Stimulated activated naive CD8-positive, alpha-beta T cell treated with anti-CD3 and anti-CD28 coated beads, Interleukin-15, amount 100 ng/mL, for 72 hours (primary cell): Measurements from ENCODE around the gene MIDN.

Source experiments
- ATAC-seq: fragments of 150-1000 bp; cut with Tn5 transposase; 2 replicates; pipeline ENCODE4 v1.10.0; 2021; ENCODE audit warnings: mild to moderate bottlenecking, moderate library complexity
- DNase-seq, 2 donors: peaks; one replicate each; pipeline ENCODE4 v3.0.0; 2021 to 2022
- H3K27ac Mint-ChIP-seq, 2 donors: one replicate each; pipeline ENCODE4 v1.8.0; 2022; ENCODE audit warnings: mild to moderate bottlenecking in 2 of 2, mixed read lengths in 2 of 2, moderate library complexity in 2 of 2
- H3K27me3 Mint-ChIP-seq: one replicate; pipeline ENCODE4 v1.8.0; 2022; ENCODE audit warnings: mixed read lengths
- H3K4me1 Mint-ChIP-seq: one replicate; pipeline ENCODE4 v1.8.0; 2022; ENCODE audit warnings: mild to moderate bottlenecking, mixed read lengths
- H3K4me3 Mint-ChIP-seq, 2 donors: one replicate each; pipeline ENCODE4 v1.8.0; 2022; ENCODE audit warnings: mild to moderate bottlenecking in 2 of 2, mixed read lengths in 2 of 2, moderate library complexity in 1 of 2
- H3K9me3 Mint-ChIP-seq, 2 donors: one replicate each; pipeline ENCODE4 v1.8.0; 2022; ENCODE audit warnings: mixed read lengths in 2 of 2

MIDN gene

DNA sequence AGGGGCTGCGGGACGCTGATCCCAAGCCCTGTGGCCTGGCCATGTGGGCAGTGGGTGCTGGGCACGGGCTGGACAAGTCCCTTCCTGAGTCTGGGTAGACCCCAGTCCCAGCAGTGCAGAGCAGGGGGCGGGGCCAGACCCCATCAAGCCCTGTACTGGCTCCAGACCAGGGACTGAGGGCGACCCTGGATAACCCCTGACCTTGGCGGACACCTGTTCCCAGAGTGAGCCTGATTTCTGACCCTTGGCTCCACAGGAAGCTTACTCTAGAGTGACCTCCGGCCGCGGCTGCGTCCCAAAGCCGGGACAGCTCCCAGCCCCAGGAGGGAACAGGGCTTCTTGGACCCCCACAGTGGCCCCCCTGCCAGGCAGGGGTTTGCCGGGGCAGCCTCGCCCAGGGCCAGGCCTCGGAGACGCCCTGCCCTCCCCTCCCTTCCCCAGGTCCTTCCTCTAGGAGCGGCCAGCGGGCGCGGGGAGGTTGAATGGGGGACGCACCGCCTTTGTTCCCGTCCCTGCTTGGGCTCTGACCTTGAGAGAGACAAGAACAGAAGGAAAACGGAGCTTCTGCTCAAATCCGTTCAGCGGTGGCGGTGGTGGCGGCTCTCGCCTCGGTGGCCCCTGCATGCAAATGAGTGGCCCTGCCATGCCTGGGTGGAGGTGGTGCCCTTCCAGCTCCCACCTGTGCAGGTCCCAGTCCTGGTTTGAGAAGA is 35.0 kb downstream of the MIDN start:
- Mint-ChIP-seq H3K9me3 (no peaks in the 10 kb centered on the region), H3K27me3 (peaks cover 50% of the 10 kb centered on the region), H3K4me3 (no peak overlapping the region), H3K4me1 (peaks cover 33% of the 10 kb centered on the region), H3K27ac (no peak overlapping the region)
- no peak for ATAC-seq
- no peak for DNase-seq

DNA sequence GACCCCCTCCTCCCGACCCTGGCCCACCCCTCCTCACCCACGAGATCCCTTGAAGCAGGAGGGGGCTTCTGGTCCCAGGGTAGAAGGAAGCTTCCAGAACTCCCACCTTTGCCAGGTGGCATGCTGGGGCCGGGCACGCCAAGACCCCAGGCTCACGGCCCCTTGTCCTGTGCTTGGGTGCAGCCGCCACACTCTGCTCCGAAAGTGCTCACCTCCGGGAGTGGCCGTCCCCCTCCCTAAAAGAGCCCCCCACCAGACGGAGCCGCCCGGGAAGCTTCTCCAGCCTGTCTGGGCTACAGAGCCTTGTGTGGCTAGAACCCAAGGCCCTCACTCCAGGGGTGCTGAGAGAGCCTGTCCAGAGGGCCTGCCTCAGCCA is 35.5 kb downstream of the MIDN start:
- H3K4me1 Mint-ChIP-seq = peaks cover 28% of the 10 kb centered on the region
- no peaks in the 10 kb centered on the region for H3K9me3 Mint-ChIP-seq
- no peak overlapping the region for H3K4me3 Mint-ChIP-seq
- no peak overlapping the region for H3K27ac Mint-ChIP-seq
- H3K27me3 Mint-ChIP-seq = peaks cover 55% of the 10 kb centered on the region
- DNase-seq (peak in 1 of 2 donors; percentile 12), ATAC-seq (no peak)

GRCh38 chr19:1284293-1284978 is 36.1 kb downstream of the MIDN start:
- H3K27ac Mint-ChIP-seq = no peak overlapping the region
- H3K9me3 Mint-ChIP-seq = no peaks in the 10 kb centered on the region

DNA sequence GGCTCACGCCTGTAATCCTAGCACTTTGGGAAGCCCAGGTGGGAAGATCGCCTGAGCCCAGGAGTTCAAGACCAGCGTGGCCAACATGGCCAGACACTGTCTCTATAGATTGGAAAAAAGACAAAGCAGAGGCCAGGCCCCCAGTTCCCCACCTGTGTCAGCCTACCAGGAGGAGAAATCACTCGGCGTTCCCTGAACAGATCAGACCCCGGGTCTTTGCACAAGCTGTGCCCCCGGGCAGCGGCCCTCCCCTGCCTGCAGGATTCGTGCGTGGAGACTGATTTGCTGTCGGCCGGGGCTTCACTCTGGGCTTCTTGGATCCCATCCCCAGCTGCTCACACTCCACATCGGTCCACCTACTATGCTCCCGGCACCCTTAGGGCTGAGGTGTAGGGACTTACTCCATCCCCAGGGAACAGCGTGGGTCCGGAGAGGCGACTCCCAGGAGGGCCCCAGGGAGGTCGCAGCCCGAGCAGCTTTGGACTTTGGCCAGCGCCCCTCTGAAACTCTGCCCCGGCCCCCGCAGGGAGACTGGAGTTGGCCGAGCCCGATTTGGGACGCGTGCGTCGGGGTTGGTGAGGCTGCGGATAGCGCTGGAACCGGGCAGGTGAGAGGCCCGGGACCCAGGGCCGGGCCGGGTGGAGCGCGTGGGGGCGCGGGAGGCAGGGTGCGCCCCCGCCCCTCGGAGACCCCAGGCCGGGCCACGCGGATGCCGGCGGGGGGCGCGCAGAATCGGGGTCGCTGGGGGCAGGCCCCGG is 36.8 kb downstream of the MIDN start:
- DNase-seq (no peak), ATAC-seq (no peak)
- H3K9me3 Mint-ChIP-seq = no peaks in the 10 kb centered on the region
- H3K27me3 Mint-ChIP-seq = peaks cover 68% of the 10 kb centered on the region
- H3K27ac Mint-ChIP-seq = no peak overlapping the region
- peaks cover 18% of the 10 kb centered on the region for H3K4me1 Mint-ChIP-seq
- H3K4me3 Mint-ChIP-seq = peak overlapping the region; percentile 32 to 61

More at GRCh38 chr19:1284293-1284978, 36.1 kb downstream of the MIDN start:
- Mint-ChIP-seq H3K4me3 (peak overlapping the region; percentile 32 to 61), H3K27me3 (peaks cover 60% of the 10 kb centered on the region), H3K4me1 (peaks cover 26% of the 10 kb centered on the region)
- DNase-seq (no peak), ATAC-seq (no peak)

DNA sequence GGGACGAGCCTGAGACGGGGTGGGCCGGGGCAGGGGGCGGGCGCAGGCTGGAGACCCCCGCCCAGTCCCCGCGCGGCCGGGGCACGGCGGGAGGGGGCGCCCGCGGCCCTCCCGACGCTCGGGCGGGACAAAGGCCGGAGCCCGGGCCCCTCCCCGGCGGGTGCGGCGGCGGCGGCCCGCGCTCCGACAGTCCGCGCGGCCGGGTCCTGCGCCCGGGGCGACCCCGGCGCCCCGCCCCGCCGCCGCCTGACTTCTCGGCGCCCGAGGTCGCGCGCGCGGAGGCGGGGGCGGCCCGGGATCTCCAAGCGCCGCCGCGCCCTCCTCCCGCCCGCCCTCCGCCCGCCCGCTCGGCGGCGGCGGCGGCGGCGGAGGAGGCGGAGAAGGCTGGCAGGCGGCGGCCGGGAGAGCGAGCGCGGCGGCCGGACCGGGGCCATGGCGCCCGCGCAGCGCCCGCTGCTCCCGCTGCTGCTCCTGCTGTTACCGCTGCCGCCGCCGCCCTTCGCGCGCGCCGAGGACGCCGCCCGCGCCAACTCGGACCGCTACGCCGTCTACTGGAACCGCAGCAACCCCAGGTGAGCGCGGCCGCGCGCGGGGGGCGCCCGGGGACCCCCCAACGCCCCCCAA is 37.5 kb downstream of the MIDN start, which contains the start of gene EFNA2:
Gene EFNA2, plus strand, starts transcription at position 137 of the 624 bp plus-strand sequence. Its CDS starts 296 bp downstream, at position 433.
- H3K27ac Mint-ChIP-seq = no peak within 1 kb of the TSS

GRCh38 chr19:1286487-1287353 is 38.3 kb downstream of the MIDN start:
- peaks cover 14% of the 10 kb centered on the region for H3K4me1 Mint-ChIP-seq
- ATAC-seq = no peak
- H3K27me3 Mint-ChIP-seq = peaks cover 67% of the 10 kb centered on the region
- H3K27ac Mint-ChIP-seq = no peak overlapping the region
- no peaks in the 10 kb centered on the region for H3K9me3 Mint-ChIP-seq
- DNase-seq = no peak
- H3K4me3 Mint-ChIP-seq = peak overlapping the region; percentile 63 to 77

More for the DNA sequence above, 37.5 kb downstream of the MIDN start, which contains the start of gene EFNA2:
- Mint-ChIP-seq H3K4me1 (peaks cover 14% of the 10 kb centered on the region), H3K27me3 (peaks cover 71% of the 10 kb centered on the region), H3K9me3 (no peaks in the 10 kb centered on the region), H3K4me3 (peak within 1 kb of the TSS; percentile 63 to 77)
- DNase-seq (no peak), ATAC-seq (no peak)

DNA sequence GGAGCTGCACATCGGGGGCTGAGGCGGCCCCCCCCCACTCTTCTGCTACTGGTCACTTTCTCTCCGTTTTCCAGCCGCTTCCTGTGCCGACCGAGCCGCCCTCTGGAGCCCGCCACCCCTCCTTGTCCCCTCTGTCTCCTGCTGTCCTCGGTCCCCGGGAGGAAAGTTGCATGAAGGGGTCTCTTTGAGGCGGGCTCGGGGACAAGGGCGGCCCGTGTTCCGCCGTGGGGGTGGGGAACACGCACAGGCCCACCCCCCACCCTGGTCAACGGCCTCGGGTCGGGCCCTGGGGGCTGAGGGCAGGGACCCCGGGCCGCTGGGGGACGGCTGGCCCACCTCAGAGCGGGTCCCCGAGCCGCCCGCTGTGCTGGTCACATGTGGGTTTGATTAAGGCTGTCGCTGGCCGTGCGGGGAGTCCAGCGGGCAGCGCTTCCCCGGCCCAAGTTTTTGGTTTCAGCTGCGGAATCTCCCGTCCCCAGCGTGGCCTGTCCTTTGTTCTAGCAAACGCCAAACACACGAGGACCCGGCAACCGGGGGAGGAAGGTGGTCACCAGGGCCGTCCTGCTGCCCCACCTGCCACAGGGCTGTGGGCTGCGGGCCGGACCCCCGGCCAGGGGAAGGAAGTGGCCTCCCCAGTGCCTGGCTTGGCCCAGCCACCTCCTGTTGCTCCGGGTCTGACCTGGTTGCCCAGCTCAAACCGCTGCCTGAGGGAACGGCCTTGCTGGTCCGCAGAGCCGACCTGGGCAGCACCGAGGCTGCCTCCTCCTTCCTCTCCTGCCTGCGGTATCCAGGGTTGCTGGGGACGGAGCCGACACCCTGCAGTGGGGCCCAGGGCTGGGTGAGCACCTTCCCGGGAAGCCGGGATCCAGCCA is 39.2 kb downstream of the MIDN start:
- Mint-ChIP-seq H3K4me3 (no peak overlapping the region), H3K27me3 (peaks cover 72% of the 10 kb centered on the region), H3K9me3 (no peaks in the 10 kb centered on the region), H3K27ac (no peak overlapping the region), H3K4me1 (peaks cover 14% of the 10 kb centered on the region)
- no peak for ATAC-seq
- no peak for DNase-seq

GRCh38 chr19:1288226-1288612 is 39.8 kb downstream of the MIDN start:
- no peak overlapping the region for H3K27ac Mint-ChIP-seq
- DNase-seq (no peak), ATAC-seq (peak; percentile 3)
- no peak overlapping the region for H3K4me3 Mint-ChIP-seq
- H3K27me3 Mint-ChIP-seq = peaks cover 78% of the 10 kb centered on the region
- H3K4me1 Mint-ChIP-seq = peaks cover 14% of the 10 kb centered on the region
- H3K9me3 Mint-ChIP-seq = no peaks in the 10 kb centered on the region

- no peak overlapping the region for H3K4me3 Mint-ChIP-seq
- H3K27me3 Mint-ChIP-seq = peaks cover 81% of the 10 kb centered on the region
These were observed 40.7 kb downstream of the MIDN start for GRCh38 chr19:1288833-1289685.

DNA sequence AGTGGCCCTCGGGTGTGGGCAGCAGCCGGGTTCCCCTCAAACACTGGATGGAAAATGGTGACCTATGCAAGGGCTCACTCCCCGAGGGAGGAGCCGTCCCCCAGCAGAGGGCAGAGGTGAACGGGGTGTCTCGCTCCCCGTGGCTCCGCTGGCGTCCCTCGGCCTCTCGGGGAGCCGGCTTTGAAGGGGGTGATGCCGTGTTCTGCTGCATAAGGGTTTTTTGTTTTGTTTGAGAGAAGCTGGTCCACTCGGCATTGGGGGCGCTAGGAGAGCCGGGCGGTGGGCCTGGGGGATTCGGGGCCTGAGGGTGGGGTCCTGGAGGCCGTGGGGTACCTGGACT is 41.3 kb downstream of the MIDN start:
- H3K27me3 Mint-ChIP-seq = peaks cover 81% of the 10 kb centered on the region
- no peak overlapping the region for H3K27ac Mint-ChIP-seq
- peaks cover 20% of the 10 kb centered on the region for H3K4me1 Mint-ChIP-seq
- no peak overlapping the region for H3K4me3 Mint-ChIP-seq
- no peak for DNase-seq
- no peak for ATAC-seq
- no peaks in the 10 kb centered on the region for H3K9me3 Mint-ChIP-seq

More at GRCh38 chr19:1288833-1289685, 40.7 kb downstream of the MIDN start:
- DNase-seq (no peak), ATAC-seq (no peak)
- Mint-ChIP-seq H3K27ac (no peak overlapping the region), H3K4me1 (peaks cover 14% of the 10 kb centered on the region), H3K9me3 (no peaks in the 10 kb centered on the region)

- H3K27me3 Mint-ChIP-seq = peaks cover 81% of the 10 kb centered on the region
- DNase-seq = peak in 1 of 2 donors; percentile 14
- peaks cover 18% of the 10 kb centered on the region for H3K4me1 Mint-ChIP-seq
- no peaks in the 10 kb centered on the region for H3K9me3 Mint-ChIP-seq
- ATAC-seq = no peak
- H3K27ac Mint-ChIP-seq = no peak overlapping the region
- H3K4me3 Mint-ChIP-seq = no peak overlapping the region
These were observed 41.9 kb downstream of the MIDN start for GRCh38 chr19:1290196-1290702.

DNA sequence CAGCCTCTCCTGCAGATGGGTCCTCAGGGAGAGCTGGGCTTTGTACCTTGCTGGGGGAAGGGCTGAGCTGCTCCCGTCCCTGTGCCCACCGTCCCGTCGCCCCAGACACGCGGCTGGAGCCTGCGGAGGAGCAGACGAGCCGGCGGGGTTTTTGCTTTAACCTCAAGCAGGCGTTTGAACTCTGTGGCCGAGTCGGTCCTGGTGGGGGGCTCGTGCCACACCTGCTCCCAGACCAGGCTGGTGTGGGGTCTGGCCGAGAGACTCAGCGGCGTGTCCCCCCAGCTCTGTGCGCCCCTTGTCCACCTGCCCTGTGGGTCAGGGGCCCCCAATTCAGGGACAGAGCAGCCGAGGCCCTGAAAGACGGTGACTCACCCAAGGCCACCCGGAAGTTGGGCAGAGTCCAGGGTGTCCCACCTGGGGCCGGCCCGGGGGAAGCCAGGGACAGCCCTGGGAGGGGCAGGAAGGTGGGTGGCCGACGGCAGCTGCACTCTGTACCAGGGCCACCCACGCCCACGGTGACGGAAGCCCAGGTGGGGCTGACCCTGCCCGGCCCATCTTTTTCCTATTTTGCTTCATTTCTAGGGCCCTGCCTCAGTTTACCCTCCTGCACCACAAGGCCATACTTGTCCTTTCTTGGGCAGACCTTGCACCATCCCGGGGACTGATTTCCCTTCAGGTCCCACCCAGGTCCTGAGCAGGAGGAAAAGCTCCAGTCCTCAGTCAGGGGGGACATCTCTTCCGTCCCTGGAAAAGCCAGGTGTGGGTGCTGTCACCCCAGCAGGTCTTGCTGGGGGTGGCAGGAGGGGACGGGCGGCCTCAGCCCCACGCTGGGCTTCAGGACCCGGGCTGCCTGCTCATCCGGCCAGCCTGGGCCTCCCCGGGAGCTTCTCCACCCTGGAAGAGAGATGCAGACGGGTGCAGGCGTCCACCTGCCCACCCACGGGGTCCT is 42.6 kb downstream of the MIDN start:
- ATAC-seq = no peak
- no peak overlapping the region for H3K27ac Mint-ChIP-seq
- H3K4me1 Mint-ChIP-seq = peaks cover 17% of the 10 kb centered on the region
- no peak for DNase-seq
- peaks cover 83% of the 10 kb centered on the region for H3K27me3 Mint-ChIP-seq
- H3K4me3 Mint-ChIP-seq = no peak overlapping the region
- no peaks in the 10 kb centered on the region for H3K9me3 Mint-ChIP-seq
